CD4-positive, alpha-beta T cell treated with Interleukin-2 at 100 ng/mL for 4 hours (primary cell): Measurements from ENCODE around the gene TMEM17.
A peak's percentile ranks its signal among the peaks of the same experiment; 100 is the strongest.
"Not testable (repeated sequence)": the region's sequence is repeated elsewhere in the genome, so short reads cannot be mapped to it uniquely, and the experiment has no call there.

Source experiments
- DNase-seq: peaks from one replicate; pipeline ENCODE4 v3.0.0-alpha.2; 2020; ENCODE audit warnings: low spot score

TMEM17 gene, protein sequence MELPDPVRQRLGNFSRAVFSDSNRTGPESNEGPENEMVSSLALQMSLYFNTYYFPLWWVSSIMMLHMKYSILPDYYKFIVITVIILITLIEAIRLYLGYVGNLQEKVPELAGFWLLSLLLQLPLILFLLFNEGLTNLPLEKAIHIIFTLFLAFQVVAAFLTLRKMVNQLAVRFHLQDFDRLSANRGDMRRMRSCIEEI

DNA sequence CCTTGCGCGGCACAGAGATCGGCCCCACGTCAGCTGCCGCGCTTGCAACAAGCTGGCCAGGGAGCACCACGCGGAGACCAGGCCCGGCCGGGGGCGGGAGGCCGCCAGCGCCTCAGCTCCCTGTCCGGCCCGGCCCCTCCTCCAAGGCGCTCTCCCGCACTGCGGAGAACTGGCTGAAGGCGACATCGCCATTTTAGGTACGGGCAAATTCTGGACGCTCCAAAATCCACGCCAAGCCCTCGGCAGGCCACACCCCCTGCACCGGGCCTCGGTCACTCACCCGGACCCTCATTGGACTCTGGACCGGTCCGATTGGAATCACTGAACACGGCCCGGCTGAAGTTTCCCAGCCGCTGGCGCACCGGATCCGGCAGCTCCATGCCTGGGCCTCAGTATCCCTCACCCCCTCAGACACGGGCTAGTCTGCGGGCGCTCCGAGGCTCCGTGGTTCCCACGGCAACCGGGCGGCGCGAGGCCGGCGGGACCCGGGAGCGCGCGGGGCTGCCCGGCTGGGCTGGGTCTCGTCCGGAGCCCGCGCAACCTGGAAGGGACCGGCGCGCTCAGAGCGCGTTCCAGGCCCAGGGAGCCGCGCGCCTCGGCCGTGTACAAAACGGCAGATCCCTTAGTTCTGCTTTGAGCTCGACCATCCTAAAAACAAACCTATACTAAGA lies at the start of gene TMEM17:
Gene TMEM17 (minus strand): TSS at position 446 of the 671 bp plus-strand sequence. CDS start 66 bp downstream, at position 380.
- peak; percentile 16 for DNase-seq

DNA sequence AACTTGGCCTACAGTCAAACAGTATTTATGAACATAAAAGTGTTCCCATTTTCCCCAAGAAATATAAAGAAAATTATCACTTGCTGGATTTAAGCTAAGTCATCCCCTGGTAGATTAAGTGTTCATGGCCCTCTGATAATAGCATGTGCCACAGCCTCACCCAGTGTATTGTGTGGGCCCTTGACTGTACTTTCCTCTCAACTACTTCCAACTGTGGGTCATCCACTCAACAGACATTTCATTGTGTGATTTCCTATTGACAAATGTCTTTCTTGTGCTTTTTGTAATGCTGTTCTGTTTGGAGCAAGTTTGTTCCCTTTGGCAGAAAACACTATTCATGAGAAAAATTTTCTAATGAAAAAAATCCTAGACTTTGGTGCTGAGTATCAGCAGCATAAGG lies 48.4 kb upstream of the TMEM17 start:
- no peak for DNase-seq

DNA sequence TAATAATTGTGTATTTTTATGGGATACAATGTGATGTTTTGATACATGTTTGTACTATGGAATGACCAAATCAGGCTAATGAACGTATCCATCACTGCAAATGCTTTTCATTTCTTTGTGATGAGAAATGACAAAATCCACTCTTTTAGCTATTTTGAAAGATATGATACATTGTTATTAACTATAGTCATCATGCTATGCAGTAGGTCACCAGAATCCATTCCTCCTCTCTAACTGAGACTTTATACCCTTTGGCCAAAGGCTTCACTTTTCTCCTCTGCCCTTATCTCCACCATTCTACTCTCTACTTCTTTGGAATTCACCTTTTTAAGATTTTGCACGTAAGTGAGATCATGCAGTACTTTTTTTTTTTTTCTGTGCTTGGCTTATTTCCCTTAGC lies 44.5 kb upstream of the TMEM17 start:
- DNase-seq = no peak

DNA sequence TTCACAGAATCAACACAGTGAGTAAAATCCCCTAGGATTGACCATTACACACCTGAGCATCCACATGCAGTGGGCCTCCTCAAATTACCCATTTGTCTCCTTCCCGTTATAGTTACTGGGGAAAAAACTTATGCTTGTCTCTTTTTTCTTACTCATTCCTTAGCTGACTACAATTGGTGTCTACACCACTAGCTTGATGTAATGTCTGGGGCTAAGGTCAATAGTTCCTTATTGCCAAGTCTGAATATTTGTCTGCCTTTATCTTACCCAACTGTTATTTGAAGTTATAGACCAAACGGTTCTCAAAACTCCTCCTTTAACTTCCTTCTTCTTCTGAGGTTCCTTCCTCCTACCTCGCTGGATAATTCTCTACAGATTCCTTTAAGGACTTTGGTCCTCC lies 41.9 kb upstream of the TMEM17 start:
- no peak for DNase-seq

DNA sequence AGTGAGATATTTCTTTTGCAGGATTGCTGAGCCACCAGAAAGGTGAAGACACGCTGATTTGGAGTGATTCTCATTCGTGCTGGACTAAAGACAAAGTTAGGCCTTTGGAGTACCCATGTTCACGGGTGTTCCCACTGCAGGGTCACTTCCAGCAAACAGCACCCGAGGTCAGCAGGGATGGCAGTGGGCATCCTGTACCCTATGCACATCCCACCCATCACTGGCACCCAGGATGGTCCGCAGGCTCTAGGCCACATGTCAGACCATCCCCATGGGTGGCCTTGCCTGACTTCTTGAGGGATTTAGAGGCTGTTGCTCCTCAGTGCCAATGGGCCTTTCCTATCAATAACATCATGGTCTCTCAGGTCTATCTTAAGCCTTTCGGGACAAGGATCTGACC lies 39.3 kb upstream of the TMEM17 start:
- no peak for DNase-seq

DNA sequence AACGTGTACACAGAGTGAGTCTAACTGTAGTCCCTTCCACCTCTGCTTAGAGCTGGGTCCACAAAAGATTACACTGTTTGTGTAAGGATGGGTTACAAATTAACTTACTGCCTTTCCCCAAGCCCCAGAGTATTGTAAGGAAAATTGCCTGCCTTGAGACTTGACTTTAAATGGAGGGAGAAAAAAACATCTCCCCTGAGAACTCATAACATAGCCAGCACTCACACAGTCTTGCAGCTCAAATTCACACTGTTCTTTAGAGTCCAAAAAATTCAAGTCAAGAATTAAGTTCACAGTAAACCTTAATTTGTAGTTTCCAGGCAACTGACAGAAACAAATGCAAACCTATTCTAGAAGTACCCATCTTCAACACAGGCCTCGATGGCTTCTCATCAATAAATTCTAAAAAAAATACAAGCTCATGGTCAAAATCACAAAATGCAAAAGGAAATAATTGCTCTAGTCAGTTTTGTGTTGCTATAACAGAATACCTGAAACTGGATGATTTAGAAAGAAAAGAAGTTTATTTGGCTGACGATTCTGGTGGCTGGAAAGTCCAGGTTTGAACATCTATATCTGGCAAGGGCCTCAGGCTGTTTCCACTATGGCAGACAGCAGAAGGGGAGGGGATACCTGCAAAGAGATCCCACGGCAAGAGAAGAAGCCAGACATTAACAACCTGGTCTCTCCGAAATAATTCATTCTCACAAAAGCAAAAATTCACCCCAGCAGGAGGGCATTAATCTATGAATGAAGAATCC lies 34.6 kb upstream of the TMEM17 start:
- DNase-seq = no peak

DNA sequence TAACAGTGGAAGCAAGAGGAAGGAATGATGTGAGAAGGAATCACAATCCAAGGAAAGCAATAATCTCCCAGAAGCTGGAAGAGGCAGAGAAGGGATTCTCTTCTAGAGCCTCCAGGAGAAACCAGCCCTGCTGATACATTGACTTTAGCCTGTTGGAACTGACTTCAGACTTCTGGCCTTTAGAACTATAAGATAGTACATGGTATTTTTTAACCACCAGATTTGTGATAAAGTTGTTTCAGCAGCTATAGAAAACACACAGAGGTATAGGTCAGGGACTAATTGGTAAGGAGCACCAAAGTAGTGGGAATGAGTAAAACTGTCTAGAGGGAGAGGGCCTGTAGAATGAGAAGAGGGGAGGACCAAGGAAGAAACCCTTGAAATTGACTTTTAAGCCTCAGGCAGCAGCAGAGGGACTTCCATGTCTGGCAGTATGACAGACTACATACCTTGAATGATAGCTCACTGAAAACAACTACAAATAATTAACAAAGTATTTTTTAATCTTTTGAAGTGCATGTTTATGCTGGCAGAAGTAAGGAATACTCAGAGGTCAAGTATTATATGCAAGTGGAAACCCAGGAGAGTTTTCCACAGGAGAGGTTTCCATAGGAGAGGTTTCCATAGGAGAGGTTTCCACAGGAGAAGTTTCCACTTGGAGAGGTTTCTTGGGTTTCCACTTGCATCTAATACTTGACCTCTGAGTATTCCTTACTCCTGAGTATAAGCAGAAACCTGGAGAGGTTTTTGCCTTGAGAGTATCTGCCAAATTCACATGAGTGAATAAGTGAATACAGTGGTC lies 33.8 kb upstream of the TMEM17 start:
- DNase-seq = no peak

DNA sequence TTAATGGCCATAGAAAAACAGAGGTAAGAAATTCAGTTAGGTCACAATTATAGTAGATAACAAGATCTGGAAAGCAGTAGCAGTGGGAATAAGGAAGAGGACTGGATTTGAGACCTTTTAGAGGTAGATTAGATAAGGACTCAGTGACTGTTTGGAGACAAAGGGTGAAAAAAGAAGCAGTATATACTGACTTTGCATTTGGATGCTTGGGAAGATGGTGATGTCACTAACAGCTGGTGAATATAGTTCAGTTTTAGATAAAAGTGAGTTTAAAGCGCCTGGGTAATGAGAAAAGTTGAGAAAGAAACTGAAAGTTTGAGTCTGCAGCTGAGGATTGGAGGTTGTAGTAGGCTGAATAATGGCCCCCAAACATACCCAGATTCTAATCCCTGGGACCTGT lies 32.8 kb upstream of the TMEM17 start:
- no peak for DNase-seq

DNA sequence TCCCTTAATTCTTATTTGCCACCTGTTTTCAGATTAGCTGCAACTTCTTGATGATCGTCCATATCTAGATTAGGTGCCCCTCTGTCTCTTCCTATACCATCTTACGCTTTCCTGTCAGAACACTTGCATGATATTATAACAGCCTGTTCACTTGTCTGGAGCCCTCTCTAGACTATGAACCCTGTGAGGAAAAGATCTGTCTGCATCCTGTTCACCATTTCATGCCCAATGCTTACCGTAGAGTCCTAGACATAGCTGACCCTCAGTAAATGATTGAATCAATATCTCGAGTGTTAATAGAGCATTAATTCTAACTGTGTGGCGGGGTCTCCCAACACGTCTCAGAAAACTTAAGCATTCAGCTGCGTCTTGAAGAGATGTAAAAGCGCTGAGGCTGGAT lies 31.8 kb upstream of the TMEM17 start:
- DNase-seq = no peak

DNA sequence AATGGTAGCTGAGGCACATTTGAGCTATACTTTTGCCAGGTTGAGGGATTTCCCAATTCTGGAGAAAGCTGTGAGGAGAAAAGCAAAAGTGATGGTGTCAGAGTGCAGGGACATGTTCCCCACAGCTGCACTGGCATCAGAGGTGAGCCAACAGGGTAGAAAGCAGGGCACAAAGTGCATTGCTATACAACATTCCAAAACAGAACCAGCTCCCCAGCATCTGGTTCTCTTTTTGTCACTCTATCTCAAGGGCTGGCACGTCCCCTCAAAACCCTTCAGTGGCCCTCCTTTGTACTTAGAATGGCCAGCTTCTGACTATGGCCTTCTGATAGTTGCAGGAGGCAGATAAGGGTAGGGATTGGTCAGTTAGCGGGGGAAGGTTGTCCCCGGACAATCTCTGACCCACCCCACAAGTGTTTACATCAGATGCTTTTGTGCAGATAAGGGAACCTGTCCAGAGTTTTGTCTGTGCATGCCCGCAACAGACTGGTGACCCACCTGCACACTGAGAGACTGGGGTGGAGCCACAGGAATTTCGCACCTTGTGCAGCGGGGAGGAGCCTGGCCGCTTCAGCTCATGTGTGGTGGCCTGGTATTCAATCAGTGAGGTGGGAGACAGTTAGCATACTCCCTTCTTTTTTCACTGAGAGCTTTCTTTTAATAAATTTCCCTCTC lies 31.0 kb upstream of the TMEM17 start:
- no peak for DNase-seq

DNA sequence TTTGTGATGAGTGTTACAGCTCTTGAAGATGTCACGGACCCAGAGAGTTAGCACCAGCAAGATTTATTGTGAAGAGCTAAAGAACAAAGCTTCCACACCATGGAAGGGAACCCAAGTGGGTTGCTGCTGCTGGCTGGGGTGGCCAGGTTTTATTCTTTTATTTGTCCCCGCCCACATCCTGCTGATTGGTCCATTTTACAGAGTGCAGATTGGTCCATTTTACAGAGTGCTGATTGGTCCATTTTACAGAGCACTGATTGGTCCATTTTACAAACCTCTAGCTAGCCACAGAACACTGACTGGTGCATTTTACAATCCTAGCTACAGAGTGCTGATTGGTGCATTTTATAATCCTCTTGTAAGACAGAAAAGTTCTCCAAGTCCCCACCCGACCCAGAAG lies 29.5 kb upstream of the TMEM17 start:
- not testable (repeated sequence) for DNase-seq

DNA sequence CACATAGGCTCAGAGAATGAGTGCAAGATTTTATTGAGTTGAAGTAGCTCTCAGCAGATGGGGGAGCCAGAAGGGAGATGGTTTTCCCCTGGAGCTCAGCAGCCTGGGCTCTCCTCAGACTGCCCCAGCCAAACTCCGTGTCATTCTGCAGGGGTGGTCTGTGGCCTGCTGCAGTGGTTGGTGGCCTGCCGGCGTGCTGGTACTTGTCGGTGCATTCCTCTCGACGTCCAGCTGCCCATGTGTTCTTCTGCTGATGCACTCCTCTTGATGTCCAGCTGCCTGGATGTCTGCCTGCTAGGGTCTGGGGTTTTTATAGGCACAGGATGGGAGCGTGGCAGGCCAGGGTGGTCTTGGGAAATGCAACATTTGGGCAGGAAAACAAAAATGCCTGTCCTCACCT lies 25.6 kb upstream of the TMEM17 start:
- no peak for DNase-seq

DNA sequence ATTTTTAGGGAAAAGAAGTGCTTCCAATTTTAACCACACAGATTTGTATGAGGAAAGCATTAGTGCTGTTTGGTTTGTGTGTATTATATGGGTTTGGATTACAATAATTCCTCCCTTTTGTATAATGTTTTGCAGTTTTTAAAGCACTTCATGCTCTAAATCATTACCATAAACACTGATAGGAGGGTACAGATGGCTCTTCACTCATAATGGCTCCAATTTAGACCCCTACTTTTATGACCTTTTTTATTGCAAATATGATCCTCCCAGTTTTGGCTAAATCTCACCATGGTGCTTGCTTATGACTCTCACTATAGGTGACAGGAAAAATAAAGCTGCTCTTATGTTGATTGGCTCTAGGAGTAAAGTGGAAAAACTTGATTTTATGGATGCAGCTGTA lies 23.8 kb upstream of the TMEM17 start:
- DNase-seq = no peak

DNA sequence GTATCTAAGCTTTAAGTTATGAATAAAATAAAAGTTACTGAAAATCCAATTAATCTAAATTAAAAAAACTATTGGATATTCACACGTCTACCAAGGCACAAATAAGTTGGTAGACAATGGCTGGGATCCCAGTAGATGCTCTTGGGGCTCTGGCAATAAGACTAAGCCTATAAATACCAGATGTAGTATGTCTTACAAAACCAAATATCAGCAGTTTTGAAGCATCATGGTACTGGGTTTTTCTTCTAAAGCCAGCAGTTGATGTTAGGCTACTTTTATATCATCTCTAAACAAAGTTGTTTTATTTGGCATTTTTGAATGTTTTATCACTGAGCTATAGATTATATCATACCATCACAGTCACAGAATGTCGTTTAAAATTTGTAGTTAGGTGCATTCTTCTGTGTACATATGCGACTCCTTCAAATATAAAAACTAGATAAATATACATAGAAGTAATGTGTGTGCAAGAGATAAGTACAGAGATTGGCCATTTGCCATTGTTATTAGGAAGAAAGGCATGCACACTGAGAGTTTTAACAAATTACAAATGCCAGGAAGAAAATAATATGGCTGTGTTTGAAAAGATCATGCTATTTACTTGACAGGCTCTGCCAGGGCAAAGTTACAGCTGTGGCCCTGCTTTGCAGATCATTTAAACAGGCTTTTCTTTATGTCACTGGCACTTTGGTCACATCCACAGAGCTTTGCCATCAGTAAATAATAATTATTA lies 21.6 kb upstream of the TMEM17 start:
- no peak for DNase-seq

DNA sequence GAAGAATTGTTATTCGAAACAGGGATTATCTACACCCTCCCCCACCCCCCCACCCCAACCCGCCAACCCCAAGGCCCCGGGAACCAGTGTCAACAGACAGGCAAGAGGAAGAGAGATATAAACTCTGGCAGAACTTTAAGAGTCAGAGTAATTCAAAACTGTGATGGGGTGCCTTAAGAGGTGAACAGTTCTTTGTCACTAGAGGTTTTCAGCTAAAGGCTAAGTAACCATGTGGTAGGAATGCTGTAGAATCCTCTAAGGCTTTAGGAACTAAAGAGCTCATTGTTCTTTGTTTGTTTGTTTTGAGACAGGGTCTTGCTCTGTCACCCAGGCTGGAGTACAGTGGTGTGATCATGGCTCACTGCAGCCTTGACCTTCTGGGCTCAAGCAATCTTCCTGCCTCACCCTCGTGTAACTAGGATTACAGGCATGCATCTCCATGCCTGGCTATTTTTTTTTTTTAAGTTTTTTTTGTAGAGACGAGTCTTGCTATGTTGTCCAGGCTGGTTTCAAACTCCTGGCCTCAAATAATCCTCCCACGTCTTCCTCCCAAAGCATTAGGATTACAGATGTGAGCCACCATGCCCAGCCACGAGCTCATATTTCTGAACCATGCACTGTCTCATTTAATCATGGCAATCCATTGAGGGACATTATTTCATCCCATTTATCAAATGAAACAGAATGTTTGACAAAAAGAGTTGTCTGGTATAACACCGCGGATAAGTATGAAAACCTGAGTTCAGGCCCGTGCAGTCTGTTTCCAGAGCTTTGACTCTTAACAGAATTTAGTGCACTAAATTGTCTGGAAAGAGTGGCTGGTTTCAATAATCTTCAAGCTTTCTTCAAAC lies 20.8 kb upstream of the TMEM17 start:
- no peak for DNase-seq

DNA sequence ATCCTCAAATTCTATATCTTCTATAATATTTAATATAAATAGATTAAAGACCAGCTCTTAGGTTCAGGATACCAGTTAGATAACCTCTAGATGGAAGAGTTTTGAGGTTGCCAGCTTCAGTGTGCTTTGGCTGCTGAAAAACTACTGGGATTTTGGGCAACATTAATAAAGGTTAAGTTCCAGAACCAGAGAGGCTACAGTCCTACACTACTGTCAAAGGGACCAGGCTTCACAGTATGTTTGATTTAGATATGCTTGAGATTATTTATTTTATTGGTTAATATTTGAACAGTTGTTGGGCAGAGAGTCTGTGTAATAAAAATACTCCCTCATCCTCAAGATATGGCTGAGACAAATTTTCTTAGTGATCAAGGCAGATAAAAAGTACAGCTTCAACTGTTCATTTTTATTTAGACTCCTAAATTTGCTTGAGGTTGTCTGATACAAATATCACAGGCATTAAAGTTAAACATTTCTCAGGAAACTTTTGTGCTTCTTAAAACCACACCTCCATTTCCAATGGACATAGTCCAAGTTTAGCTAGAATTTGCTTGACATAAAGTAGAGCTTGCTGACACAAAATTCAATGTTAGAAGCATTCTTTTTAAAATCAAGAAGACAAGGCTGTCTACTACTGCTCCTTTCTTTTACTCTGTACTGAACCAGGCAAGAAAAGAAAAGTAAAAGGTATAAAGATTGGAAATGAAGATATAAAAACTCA lies 19.7 kb upstream of the TMEM17 start:
- no peak for DNase-seq

DNA sequence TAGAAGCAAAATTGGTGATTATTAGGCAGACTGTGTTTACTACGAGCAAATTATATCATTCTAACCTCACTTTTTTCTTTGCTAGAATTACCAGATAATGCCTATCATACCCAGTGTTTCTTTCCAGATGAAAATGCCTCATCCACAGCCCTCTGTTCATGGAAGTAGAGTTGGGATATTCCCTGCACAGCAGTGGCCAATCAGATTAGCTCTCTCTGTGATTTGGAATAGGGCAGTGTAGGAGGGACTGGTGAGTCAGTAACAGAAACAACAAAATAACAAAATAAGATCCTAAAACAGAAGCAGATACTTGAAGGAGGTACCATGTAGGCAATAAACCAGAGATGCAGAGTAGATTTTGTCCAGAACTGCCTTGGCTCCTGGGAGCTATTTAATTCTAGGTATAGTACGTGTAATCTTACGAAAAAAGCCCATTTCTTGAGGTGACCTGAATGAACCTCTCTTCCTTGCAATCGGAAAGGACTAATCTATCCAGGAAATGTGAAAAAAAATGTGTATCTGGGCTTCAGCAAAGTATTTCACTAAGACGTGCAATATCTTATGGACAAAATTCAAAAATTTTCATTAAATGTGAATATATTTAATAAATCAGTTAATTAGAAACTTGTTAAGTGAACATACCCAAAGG lies 18.4 kb upstream of the TMEM17 start:
- no peak for DNase-seq

DNA sequence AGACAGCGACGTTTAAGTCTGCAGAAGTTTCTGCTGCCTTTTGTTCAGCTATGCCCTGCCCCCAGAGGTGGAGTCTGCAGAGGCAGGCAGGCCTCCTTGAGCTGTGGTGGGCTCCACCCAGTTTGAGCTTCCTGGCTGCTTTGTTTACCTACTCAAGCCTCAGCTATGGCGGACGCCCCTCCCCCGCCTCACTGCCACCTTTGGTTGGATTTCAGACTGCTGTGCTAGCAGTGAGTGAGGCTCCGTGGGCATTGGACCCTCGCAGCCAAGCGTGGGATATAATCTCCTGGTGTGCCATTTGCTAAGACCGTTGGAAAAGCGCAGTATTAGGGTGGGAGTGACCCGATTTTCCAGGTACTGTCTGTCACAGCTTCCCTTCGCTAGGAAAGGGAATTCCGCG lies 15.1 kb upstream of the TMEM17 start:
- not testable (repeated sequence) for DNase-seq

DNA sequence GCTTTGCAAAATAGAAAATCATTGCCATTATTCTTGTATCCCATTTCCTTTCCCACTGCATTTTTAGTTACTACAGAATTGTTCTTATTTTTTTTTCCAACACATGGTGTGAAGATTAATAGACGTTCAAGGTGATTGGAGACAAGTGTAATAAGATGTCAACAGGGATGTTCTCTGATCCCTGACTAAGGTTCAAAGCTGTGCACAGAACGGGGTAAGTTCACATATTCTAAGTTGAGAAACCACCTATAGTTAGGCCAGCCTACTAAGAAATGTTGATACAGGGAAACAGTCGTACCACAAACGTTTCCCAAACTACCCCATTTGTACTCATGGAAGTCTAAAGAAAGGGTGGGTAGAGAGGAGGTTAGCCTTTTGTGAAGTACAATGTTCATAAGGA lies 6.4 kb upstream of the TMEM17 start:
- no peak for DNase-seq
